Activated CD4-positive, alpha-beta T cell treated with anti-CD3 and anti-CD28 coated beads, Interleukin-2, Interleukin-4, amounts not matched to agents 100 ng/mL and 50 ng/mL, durations not matched to agents 16 hours and 8 hours (primary cell): ENCODE results near the gene EFNA3.

ENCODE experiments used
- DNase-seq: peaks from one replicate; pipeline ENCODE4 v3.0.0-alpha.2; 2020; ENCODE audit warnings: low spot score

Gene EFNA3

GRCh38 chr1:155048449-155049334 is 29.9 kb upstream of the EFNA3 start:
- no peak for DNase-seq

- DNase-seq: no peak
Observed at GRCh38 chr1:155049651-155050559, 28.7 kb upstream of the EFNA3 start.

- DNase-seq: peak; percentile 80
Observed at GRCh38 chr1:155050560-155051341, 27.9 kb upstream of the EFNA3 start, which contains the start of gene ADAM15. Gene ADAM15, plus strand, starts transcription at chr1:155051316. Its CDS starts 71 bp downstream, at chr1:155051387.

DNA sequence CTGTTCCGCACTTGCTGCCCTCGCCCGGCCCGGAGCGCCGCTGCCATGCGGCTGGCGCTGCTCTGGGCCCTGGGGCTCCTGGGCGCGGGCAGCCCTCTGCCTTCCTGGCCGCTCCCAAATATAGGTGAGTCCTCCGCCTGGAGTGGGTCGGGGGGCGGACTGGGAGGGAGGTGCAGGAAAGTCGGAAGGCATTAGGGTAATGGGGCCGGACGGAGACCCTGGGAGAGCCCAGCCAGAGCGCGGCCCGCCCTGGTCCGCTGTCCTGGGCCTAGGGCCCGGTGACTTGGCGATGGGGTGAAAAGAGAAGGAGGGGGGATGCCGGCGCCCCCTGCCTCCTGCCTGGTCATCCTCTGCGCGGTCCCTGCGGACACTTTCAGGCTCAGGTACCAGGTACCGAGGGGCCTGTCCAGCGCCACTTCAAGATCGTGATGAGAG is 27.3 kb upstream of the EFNA3 start:
- no peak for DNase-seq

DNA sequence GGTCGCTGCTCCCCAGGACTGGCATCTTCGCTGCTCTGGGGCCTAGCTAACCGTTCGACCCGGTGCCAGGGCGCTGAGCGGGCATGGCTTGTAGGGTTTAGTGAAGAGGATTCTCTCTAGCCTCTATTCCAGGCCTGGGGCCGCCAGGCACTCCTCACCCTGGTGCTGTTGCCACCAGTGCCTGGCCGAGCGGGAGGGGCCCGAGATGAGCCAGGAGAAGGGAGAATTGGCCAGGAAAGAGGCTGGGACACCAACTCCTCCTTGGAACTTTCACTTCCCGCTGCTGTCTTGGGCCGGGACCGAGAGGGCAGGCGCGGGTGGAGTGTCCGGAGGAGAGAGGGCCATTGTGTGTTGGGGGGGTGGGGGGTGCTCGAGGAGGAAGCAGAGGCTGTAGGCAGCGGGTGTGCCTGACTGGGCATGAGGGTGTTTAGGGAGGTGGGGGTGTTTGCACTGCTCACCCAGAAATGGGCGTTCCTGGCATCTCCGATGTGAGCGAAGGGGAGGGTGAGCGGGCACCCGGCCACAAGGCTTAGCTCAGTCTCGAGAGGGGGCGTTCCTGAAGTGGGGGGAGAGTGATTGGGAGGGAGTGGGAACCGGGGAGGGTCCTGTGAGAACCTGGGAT is 26.7 kb upstream of the EFNA3 start:
- DNase-seq: peak; percentile 54

GRCh38 chr1:155052439-155053395 is 25.9 kb upstream of the EFNA3 start:
- peak; percentile 16 for DNase-seq

- DNase-seq: no peak
Observed at GRCh38 chr1:155053531-155054105, 25.0 kb upstream of the EFNA3 start.

DNA sequence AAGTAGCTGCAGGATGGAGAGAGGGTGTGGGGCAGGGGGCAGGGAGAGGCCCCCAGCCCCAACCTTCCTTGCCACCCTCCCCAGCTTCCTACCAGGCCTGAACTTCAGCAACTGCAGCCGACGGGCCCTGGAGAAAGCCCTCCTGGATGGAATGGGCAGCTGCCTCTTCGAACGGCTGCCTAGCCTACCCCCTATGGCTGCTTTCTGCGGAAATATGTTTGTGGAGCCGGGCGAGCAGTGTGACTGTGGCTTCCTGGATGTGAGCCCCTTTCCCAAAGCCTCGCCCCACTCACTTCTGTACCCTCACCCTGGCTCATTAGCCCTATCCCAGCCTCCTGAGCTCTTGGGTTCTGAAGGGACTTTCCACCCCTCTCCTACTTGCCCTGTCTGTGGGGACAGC is 21.5 kb upstream of the EFNA3 start:
- DNase-seq: no peak

- DNase-seq: no peak
Observed at GRCh38 chr1:155057788-155058211, 20.8 kb upstream of the EFNA3 start.

GRCh38 chr1:155060736-155061135 is 17.9 kb upstream of the EFNA3 start:
- DNase-seq: no peak

DNA sequence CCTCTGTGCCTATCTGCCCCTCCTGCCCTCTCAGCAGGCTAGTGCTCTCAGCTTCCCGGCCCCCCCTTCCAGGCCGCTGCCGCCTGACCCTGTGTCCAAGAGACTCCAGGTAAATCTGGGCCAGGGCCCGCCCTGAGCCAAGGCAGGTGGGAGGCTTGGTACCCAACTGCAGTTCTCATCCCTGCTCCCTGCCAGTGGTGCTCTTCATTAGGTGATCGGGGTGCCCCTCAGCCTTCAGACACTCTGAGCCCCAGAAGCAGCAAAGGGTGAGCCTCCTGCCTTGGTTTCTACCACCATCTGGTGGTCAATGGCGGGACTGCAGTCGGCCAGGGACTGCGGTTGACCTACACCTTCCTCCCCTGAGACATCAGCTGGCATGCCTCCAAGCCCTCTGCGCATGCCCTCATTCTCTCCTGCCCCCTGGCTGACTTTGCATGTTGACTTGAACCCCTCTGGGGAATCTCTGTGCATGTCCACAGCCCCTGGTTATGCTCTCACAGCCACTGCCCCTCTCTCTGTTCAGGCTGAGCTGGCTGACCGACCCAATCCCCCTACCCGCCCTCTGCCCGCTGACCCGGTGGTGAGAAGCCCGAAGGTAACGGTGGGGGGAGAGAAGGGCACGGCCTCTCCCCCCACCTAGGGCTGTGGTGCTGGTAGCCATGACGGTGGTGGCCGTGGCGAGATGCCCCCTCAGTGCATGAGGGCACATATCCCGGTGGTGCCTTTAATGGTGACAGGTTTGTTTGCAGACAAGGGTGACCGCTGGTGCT is 17.1 kb upstream of the EFNA3 start:
- peak; percentile 96 for DNase-seq

DNA sequence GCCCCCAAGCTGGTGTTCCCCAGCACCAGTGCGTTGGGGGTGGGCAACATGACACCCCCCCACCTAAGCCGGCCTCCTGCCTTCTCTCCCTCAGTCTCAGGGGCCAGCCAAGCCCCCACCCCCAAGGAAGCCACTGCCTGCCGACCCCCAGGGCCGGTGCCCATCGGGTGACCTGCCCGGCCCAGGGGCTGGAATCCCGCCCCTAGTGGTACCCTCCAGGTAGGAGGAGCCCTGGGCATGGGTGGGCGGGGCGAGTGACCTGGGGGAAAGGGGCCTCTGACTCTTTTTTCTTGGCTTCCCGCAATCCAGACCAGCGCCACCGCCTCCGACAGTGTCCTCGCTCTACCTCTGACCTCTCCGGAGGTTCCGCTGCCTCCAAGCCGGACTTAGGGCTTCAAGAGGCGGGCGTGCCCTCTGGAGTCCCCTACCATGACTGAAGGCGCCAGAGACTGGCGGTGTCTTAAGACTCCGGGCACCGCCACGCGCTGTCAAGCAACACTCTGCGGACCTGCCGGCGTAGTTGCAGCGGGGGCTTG is 16.4 kb upstream of the EFNA3 start:
- DNase-seq: no peak

DNA sequence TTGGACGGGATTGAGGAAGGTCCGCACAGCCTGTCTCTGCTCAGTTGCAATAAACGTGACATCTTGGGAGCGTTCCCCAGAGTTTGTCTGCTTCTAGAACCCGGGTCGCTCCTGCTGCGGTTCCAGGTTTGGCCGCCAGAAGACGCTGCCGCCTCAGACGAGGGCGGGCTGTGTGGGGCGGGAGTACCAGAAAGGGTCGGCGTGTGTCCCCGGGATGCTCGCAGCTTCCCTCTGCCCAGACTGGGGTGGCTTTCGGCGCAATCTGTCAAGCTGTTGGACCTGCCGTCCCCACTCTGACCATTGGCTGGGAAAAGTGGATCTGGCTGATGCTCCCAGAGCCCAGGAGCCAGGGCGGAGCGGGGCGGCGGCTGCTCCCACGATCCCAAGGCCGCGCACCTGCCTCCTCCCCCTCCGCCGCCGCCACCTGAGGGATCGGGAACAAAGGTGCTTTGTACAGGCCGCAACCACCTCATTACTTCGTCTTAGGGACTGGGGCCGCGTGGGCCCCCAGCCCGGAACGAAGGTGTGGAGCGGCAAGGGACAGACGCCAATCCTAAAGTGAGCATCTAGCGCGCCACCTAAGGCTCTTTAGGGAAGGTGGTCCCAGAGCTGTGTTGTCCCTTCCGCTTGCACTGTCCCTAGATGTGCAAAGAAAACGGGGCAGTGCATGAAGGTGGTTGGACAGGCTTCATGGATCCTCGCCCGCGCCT is 15.8 kb upstream of the EFNA3 start:
- DNase-seq: peak; percentile 72

DNA sequence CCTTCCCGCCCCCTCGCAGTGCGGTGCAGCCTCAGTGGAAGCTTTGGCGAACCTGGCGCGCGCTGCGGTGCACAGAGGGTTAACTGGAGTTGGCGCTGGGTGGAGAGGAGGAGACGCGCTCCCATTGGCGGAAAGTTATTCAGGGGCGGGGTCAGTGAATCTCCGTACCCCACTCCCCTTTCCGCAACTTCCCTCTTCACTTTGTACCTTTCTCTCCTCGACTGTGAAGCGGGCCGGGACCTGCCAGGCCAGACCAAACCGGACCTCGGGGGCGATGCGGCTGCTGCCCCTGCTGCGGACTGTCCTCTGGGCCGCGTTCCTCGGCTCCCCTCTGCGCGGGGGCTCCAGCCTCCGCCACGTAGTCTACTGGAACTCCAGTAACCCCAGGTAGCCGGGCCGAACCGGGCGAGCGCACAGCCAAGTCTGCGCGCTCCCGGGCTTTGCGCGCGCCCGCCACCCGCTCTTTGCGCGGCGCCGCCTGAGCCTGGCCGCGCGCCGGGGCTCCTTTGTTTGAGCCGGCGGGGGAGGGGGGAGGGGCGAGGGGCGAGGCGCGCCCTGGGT is 15.0 kb upstream of the EFNA3 start, which contains the start of gene EFNA4:
TSS of gene EFNA4 (plus strand) at position 191 of the 561 bp plus-strand sequence. CDS start at position 275, 84 bp downstream.
- DNase-seq: peak; percentile 85

DNA sequence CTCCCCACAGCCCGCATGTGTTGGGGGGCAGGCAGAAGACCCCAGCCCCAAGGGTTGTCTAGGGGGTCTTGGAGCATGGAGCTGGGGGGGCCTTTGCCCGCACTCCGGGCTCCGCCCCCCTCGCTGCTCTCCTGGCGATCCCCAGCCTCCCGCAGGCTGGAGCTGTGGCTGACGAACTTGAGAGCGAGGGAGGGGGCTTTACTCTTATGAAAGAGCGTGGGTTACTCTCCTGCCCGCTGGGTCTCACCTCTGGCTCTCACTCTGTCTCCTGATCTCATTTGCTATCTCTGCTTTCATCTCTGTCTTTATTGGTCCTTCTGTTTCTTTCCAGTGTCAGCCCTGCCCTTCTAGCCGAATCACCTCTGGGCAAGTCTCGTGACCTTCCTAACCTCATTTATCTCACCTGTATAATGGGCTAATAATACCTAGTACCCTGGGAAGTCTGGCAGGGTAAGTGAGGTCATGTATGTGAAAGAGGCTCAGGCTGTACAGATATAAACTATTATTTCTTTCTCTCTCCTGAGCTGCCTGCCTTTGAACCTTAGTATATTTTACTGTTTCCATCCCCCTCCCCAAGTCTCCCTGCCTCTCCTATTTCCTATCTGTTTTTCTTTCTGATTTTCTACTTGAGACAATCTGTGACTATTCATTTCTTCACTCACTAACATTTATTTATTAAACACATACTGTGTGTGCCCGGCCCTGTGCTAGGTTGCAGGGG is 14.4 kb upstream of the EFNA3 start:
- DNase-seq: no peak

- DNase-seq: no peak
Observed at GRCh38 chr1:155064832-155065429, 13.7 kb upstream of the EFNA3 start.

GRCh38 chr1:155066777-155067176 is 11.9 kb upstream of the EFNA3 start:
- DNase-seq: no peak
